AG04450 (cell line): ENCODE results near the gene TNFRSF12A. TPM values are rescaled to one million over a fixed set of nuclear protein-coding genes. Genes with fewer than 3 reads are reported as not detected.

ENCODE experiments used
- CTCF ChIA-PET: fragments of 300-600, 350-600 bp; formaldehyde crosslinking; extraction: SDS; loops from one replicate; lab custom pipeline; 2022; ENCODE audit warnings: antibody characterized with exemption, inconsistent platforms; lab: Charles Lee
- POLR2A ChIA-PET: fragments of 350-600 bp; formaldehyde crosslinking; extraction: SDS; loops from one replicate; lab custom pipeline; 2021; ENCODE audit warnings: antibody characterized with exemption, inconsistent platforms; lab: Yijun Ruan, JAX
- DNase-seq: peaks from one replicate; pipeline ENCODE4 v3.0.0-alpha.2; 2011; ENCODE audit warnings: low read depth, low spot score
- H3K27ac ChIP-seq: one replicate; pipeline ENCODE4 v1.5.1; 2012; ENCODE audit warnings: low read depth, low read length, control low read depth
- H3K27me3 ChIP-seq: one replicate; pipeline ENCODE4 v1.6.0; 2012; ENCODE audit warnings: low read length; ENCODE audit not compliant: control insufficient read depth, insufficient read depth
- H3K4me3 ChIP-seq: 2 replicates; pipeline ENCODE4 v1.5.1; 2011; ENCODE audit warnings: mild to moderate bottlenecking, low read depth, low read length, control low read depth
- H3K9me3 ChIP-seq: 2 replicates; pipeline ENCODE4 v1.5.1; 2012; ENCODE audit warnings: low read length; ENCODE audit not compliant: control insufficient read depth, insufficient read depth
- polyA plus RNA-seq: library from polyadenylated mRNA; depleted of rRNA; stranded (reverse); fragments of >200 nt; gene quantifications from 2 replicates; pipeline ENCODE4 v1.2.3, GENCODE V29; 2011
- TF ChIP-seq, protein P1 (sequence below): IDR thresholded peaks from 2 replicates; pipeline ENCODE4 v1.5.1; 2011; ENCODE audit warnings: low read depth, low read length, control low read depth, inconsistent platforms

The TNFRSF12A gene
- polyA plus RNA-seq, 1 experiment, result 67.3 TPM

DNA sequence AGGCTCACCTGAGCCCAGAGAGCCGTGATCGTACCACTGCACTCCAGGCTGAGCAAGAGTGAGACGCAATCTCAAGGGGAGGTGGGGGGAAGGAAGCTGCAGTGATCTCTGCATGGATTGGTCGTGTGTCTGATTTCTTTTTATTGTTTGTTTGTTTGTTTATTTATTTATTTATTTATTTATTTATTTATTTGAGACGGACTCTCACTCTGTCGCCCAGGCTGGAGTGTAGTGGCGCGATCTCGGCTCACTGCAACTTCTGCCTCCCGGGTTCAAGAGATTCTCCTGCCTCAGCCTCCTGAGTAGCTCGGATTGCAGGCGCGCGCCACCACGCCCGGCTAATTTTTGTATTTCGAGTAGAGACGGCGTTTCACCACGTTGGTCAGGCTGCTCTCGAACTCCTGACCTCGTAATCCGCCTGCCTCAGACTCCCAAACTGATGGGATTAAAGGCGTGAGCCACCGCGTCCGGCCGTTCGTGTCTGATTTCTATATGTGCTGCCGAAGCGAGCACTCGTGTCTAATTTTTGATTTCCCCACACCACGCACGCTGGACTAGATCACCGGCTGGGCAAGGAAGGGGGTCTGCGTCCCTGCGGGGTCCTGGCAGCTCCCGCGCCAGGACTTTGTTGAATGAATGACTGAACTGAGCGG lies 448 bp upstream of the TNFRSF12A start:
- TF ChIP-seq, protein P1, sequence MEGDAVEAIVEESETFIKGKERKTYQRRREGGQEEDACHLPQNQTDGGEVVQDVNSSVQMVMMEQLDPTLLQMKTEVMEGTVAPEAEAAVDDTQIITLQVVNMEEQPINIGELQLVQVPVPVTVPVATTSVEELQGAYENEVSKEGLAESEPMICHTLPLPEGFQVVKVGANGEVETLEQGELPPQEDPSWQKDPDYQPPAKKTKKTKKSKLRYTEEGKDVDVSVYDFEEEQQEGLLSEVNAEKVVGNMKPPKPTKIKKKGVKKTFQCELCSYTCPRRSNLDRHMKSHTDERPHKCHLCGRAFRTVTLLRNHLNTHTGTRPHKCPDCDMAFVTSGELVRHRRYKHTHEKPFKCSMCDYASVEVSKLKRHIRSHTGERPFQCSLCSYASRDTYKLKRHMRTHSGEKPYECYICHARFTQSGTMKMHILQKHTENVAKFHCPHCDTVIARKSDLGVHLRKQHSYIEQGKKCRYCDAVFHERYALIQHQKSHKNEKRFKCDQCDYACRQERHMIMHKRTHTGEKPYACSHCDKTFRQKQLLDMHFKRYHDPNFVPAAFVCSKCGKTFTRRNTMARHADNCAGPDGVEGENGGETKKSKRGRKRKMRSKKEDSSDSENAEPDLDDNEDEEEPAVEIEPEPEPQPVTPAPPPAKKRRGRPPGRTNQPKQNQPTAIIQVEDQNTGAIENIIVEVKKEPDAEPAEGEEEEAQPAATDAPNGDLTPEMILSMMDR, result no peak
- H3K4me3 ChIP-seq, result peak overlapping the region; percentile 63
- ChIA-PET POLR2A (interaction anchor here (1.6 to 3.8 kb wide), 6 partner anchors 9 to 47 kb away, joined by 5 to 30 read pairs (median 9); partner anchors contain the start of gene PKMYT1), CTCF (interaction anchor here (0.6 to 3.1 kb wide), 4 partner anchors 10 to 110 kb away, joined by 3 to 13 read pairs (median 4); no protein-coding TSS in a partner anchor)
- peaks cover 5% of the 10 kb centered on the region for H3K27me3 ChIP-seq
- DNase-seq, result no peak
- H3K27ac ChIP-seq, result peak overlapping the region; percentile 21
- no peaks in the 10 kb centered on the region; the same call in 1 of the 2 replicates for H3K9me3 ChIP-seq

DNA sequence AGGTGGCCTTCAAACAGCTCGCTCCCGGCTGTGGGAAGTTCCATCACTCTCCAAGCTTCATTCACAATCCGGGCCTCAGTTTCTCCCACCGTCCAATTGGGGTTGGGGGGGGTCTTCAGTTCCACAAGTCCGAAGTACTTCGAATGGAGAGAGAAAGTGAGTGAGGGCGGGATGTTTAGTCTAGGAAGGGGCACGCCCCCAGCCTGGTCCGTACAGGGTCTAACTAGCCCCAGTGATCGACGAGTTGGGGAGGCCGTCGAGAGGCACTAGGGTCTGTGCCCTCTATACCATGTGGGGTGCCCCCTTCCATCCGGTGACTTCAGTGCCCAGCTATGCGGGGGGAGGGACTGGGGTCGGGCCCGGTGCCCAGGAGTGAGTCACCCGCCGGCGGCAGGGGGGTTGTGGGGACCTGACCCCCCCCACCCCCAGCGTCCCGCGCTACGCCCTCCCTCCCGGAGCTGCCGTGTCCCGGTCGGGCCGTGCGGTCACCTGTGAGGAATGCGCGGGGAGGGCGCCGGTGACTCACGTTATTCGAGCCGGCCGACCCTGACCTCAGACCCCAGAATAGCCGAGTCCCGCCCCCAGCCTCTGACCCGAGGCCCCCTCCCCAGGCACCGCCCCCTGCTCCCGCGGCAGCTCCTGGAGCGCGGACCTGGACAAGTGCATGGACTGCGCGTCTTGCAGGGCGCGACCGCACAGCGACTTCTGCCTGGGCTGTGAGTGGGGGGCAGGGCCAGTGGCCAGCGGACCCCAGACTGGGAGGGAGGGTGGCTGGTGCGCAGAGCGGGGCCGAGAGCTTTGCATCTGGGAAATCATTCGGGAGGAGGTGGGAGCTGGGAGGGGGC lies 658 bp downstream of the TNFRSF12A start:
- TF ChIP-seq, protein P1, result no peak
- peak; percentile 72 for DNase-seq
- ChIA-PET CTCF (interaction anchor here (0.6 to 3.1 kb wide), 2 partner anchors 11 to 138 kb away, joined by 3 to 13 read pairs; partner anchors contain the start of gene FLYWCH2), POLR2A (interaction anchor here (0.7 to 3.8 kb wide), 13 partner anchors 8 to 129 kb away, joined by 3 to 30 read pairs (median 7); partner anchors contain the start of genes CLDN9 and PKMYT1)
- Histone ChIP-seq H3K9me3 (no peaks in the 10 kb centered on the region; the same call in 1 of the 2 replicates), H3K27ac (peak overlapping the region; percentile 99), H3K4me3 (peak overlapping the region; percentile 94), H3K27me3 (peaks cover 5% of the 10 kb centered on the region)

DNA sequence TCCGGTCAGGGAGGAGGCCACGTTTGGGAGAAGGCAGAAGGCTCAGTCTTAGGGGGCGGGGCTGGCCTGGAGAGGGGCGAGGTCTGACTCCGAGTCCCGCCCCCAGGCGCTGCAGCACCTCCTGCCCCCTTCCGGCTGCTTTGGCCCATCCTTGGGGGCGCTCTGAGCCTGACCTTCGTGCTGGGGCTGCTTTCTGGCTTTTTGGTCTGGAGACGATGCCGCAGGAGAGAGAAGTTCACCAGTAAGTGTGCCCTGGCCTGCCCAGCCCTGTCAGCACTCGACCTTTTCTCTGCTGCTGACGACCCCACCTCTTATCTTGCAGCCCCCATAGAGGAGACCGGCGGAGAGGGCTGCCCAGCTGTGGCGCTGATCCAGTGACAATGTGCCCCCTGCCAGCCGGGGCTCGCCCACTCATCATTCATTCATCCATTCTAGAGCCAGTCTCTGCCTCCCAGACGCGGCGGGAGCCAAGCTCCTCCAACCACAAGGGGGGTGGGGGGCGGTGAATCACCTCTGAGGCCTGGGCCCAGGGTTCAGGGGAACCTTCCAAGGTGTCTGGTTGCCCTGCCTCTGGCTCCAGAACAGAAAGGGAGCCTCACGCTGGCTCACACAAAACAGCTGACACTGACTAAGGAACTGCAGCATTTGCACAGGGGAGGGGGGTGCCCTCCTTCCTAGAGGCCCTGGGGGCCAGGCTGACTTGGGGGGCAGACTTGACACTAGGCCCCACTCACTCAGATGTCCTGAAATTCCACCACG lies 1.5 kb downstream of the TNFRSF12A start:
- no peaks in the 10 kb centered on the region; the same call in 1 of the 2 replicates for H3K9me3 ChIP-seq
- H3K27ac ChIP-seq, result peak overlapping the region; percentile 99
- peak overlapping the region; percentile 94 for H3K4me3 ChIP-seq
- TF ChIP-seq, protein P1, result peak; percentile 52
- ChIA-PET CTCF (interaction anchor here (3.1 kb wide), 1 partner anchor 10 kb away, joined by 13 read pairs; no protein-coding TSS in a partner anchor), POLR2A (interaction anchor here (0.7 to 3.8 kb wide), 12 partner anchors 9 to 136 kb away, joined by 3 to 30 read pairs (median 4); partner anchors contain the start of genes CLDN9 and PKMYT1)
- peaks cover 5% of the 10 kb centered on the region for H3K27me3 ChIP-seq
- peak; percentile 80 for DNase-seq

DNA sequence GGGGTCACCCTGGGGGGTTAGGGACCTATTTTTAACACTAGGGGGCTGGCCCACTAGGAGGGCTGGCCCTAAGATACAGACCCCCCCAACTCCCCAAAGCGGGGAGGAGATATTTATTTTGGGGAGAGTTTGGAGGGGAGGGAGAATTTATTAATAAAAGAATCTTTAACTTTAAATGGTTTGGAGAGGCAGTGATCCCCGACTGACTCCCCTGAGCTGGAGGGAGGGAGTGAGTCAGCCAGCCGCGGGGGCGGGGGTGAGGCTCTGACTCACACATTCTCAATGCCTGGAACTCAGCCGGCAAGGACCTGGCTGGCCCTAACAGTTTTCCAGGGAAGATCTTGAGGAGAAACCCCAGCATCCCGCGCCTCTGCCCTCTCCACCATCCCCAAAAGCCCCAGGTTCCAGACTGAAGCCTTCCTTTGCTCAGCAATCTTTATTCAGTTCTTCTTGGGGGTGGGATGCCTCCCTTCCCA lies 2.1 kb downstream of the TNFRSF12A start:
- CTCF ChIA-PET, result interaction anchor here (0.6 to 1.8 kb wide), 3 partner anchors 9 to 37 kb away, joined by 3 to 15 read pairs (median 6); no protein-coding TSS in a partner anchor
- Histone ChIP-seq H3K27ac (peak overlapping the region; percentile 99), H3K4me3 (peak overlapping the region; percentile 94), H3K27me3 (peaks cover 3% of the 10 kb centered on the region), H3K9me3 (no peaks in the 10 kb centered on the region; the same call in 1 of the 2 replicates)
- TF ChIP-seq, protein P1, result no peak
- POLR2A ChIA-PET, result interaction anchor here (0.6 to 3.8 kb wide), 8 partner anchors 9 to 1713 kb away, joined by 3 to 30 read pairs (median 4); partner anchors contain the start of gene CLDN9
- peak; percentile 92 for DNase-seq
